ENCODE data around the gene MATCAP1. TPM values are rescaled to one million over a fixed set of nuclear protein-coding genes. Genes with fewer than 3 reads are reported as not detected.

MATCAP1 gene
- total RNA-seq, 4 donors from 2014 or later: 20.8 to 57.8 (median 42.3) TPM

- H3K27me3 ChIP-seq: no peaks in the 10 kb centered on the region
- peaks cover 0 to 23% (median 7%) of the 10 kb centered on the region in 4 donors for H3K4me1 ChIP-seq
Observed at GRCh38 chr16:67228034-67228785, 44.4 kb upstream of the MATCAP1 start.

GRCh38 chr16:67227567-67227921 lies 43.8 kb upstream of the MATCAP1 start:
- peak overlapping the region; percentile 75 to 85 (median 83) for H3K27ac ChIP-seq
- DNase-seq: no peak
- H3K4me1 ChIP-seq: peaks cover 0 to 23% (median 7%) of the 10 kb centered on the region in 4 donors
- H3K9me3 ChIP-seq: no peaks in the 10 kb centered on the region
- H3K36me3 ChIP-seq: peaks cover 0 to 41% (median 0%) of the 10 kb centered on the region in 3 donors
- H3K27me3 ChIP-seq: no peaks in the 10 kb centered on the region
- no peak for TF ChIP-seq POLR2A (IDR thresholded peaks at IDR 0.05)
- TF ChIP-seq, protein P1, sequence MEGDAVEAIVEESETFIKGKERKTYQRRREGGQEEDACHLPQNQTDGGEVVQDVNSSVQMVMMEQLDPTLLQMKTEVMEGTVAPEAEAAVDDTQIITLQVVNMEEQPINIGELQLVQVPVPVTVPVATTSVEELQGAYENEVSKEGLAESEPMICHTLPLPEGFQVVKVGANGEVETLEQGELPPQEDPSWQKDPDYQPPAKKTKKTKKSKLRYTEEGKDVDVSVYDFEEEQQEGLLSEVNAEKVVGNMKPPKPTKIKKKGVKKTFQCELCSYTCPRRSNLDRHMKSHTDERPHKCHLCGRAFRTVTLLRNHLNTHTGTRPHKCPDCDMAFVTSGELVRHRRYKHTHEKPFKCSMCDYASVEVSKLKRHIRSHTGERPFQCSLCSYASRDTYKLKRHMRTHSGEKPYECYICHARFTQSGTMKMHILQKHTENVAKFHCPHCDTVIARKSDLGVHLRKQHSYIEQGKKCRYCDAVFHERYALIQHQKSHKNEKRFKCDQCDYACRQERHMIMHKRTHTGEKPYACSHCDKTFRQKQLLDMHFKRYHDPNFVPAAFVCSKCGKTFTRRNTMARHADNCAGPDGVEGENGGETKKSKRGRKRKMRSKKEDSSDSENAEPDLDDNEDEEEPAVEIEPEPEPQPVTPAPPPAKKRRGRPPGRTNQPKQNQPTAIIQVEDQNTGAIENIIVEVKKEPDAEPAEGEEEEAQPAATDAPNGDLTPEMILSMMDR (IDR thresholded peaks at IDR 0.05): no peak
- H3K4me3 ChIP-seq: peak overlapping the region; percentile 65 to 96 (median 90)

More at GRCh38 chr16:67228034-67228785, 44.4 kb upstream of the MATCAP1 start:
- Histone ChIP-seq H3K4me3 (peak overlapping the region in 2 of 4 donors; percentile 65 to 91), H3K27ac (no peak overlapping the region), H3K36me3 (peaks cover 0 to 43% (median 0%) of the 10 kb centered on the region in 3 donors), H3K9me3 (no peaks in the 10 kb centered on the region)
- TF ChIP-seq, protein P1 (IDR thresholded peaks at IDR 0.05): no peak
- no peak for TF ChIP-seq POLR2A (IDR thresholded peaks at IDR 0.05)
- no peak for DNase-seq

DNA sequence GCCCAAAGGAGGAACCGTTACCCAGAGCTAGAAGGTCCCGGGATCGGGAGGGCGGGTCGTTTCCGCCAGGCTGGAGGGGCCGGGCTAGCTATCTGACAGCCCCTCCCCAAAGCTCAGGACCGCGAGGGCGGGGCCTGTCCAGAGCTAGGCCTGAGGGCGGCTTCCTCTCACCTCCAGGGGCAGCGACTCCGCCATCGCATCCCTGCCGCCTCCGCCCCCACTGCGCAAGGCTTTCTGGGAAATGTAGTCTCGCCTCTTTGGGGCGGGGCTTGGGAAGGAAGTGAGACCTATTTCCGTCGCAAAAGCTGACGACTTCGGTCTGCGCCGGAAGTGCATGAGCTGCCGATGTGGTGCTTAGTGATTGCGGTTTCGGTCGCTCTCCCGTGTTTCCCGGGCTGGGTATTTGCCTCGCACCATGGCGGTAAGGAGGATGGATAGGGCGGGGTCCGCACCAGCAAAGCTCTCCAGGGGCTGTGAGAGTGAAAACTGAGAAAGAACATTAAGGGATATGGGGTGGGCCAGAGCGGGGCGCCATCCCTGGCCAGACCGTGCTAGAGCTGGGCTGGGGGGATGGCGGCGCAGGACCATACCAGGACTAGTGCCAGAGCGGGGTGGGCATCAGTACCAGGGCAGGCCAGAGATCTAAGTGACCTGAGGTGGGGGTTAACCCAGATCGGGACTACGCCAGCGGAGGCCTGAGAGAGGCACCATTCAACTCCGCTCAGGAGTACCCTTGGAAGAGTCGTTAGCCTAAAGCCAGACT lies 43.2 kb upstream of the MATCAP1 start, which contains the start of gene TMEM208:
Gene TMEM208, plus strand, starts transcription at position 327 of the 763 bp plus-strand sequence. Its CDS starts 89 bp downstream, at position 416.
- no peaks in the 10 kb centered on the region for H3K9me3 ChIP-seq
- H3K4me1 ChIP-seq: peaks cover 0 to 23% (median 7%) of the 10 kb centered on the region in 4 donors
- no peaks in the 10 kb centered on the region for H3K27me3 ChIP-seq
- peak within 1 kb of the TSS; percentile 65 to 96 (median 90) for H3K4me3 ChIP-seq
- peak; percentile 66 to 67 for TF ChIP-seq POLR2A (IDR thresholded peaks at IDR 0.05)
- TF ChIP-seq, protein P1 (IDR thresholded peaks at IDR 0.05): peak in 4 of 6 experiments; percentile 7 to 41 (median 24)
- peak within 1 kb of the TSS; percentile 75 to 85 (median 83) for H3K27ac ChIP-seq
- H3K36me3 ChIP-seq: peaks cover 0 to 40% (median 0%) of the 10 kb centered on the region in 3 donors
- peak; percentile 98 to 99 (median 98) for DNase-seq

GRCh38 chr16:67226295-67226803 lies 42.6 kb upstream of the MATCAP1 start:
- Histone ChIP-seq H3K36me3 (peaks cover 0 to 34% (median 0%) of the 10 kb centered on the region in 3 donors), H3K9me3 (no peaks in the 10 kb centered on the region), H3K4me3 (peak overlapping the region; percentile 65 to 96 (median 90)), H3K27me3 (no peaks in the 10 kb centered on the region), H3K27ac (peak overlapping the region; percentile 75 to 85 (median 83)), H3K4me1 (peaks cover 0 to 23% (median 7%) of the 10 kb centered on the region in 4 donors)
- TF ChIP-seq, protein P1 (IDR thresholded peaks at IDR 0.05): no peak
- TF ChIP-seq POLR2A (IDR thresholded peaks at IDR 0.05): no peak
- no peak for DNase-seq

DNA sequence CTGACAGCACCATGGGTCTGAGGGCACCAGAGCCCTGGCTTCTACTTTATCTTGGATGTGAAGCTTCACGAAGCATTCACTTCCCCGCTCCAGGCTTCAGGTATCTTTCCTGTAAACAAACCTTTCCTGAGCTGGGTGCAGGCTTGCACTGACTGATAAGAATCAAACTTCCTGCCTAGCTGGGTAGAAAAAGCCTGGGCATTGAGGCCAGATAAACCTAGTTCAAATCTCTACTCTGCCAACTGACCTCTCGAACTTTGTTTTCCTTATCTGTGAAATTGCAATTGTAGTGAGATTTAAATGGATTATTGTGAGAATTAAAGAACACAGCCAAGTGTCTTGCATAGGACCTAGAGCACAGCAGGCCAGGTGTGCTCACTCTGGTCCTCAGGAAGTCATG lies 40.2 kb upstream of the MATCAP1 start:
- no peak overlapping the region for H3K4me3 ChIP-seq
- no peaks in the 10 kb centered on the region for H3K27me3 ChIP-seq
- H3K27ac ChIP-seq: peak overlapping the region in 2 of 4 donors; percentile 3 to 14
- peaks cover 0 to 23% (median 7%) of the 10 kb centered on the region in 4 donors for H3K4me1 ChIP-seq
- H3K9me3 ChIP-seq: no peaks in the 10 kb centered on the region
- peaks cover 0 to 10% (median 0%) of the 10 kb centered on the region in 3 donors for H3K36me3 ChIP-seq
- DNase-seq: no peak
- no peak for TF ChIP-seq POLR2A (IDR thresholded peaks at IDR 0.05)
- TF ChIP-seq, protein P1 (IDR thresholded peaks at IDR 0.05): no peak

All from Peyer's patch (tissue), 4 donors.